ENCODE results near the gene ITIH5. TPM values are rescaled to one million over a fixed set of nuclear protein-coding genes. Genes with fewer than 3 reads are reported as not detected.

ITIH5 gene
- total and polyA plus RNA-seq, 2 of the 8 experiments (the other 6 are each of a cell fraction or from before 2014, with no cell fraction given): 5.8 to 7.6 TPM

DNA sequence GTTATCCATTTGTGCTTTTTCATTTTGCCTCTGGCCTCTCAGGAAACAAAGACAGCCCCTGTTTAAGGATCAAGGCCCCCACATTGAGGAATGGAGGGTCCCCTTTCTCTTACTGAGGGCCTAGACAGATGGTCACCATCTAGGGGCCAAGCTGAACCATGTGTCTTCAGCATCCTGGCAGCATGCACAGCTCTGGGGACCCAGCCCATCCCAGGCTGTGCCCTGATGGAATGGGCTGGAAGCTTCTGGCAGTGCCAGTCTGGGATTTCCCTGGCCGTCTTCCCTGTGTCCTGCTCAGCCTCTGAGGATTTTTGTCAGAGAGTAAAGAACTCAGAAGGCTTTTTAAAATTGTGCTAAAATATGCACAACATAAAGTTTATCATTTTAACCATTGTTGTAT lies 116.8 kb downstream of the ITIH5 start (continued):
- TF ChIP-seq CHD7 (IDR thresholded peaks at IDR 0.05; ENCODE audit: insufficient replicate concordance, low read length): no peak
- TF ChIP-seq TBP (IDR thresholded peaks at IDR 0.05; ENCODE audit: low read depth, low read length): no peak
- TF ChIP-seq EZH2 (IDR thresholded peaks at IDR 0.05; ENCODE audit: low read depth, low read length, severe bottlenecking): no peak
- no peak for TF ChIP-seq RAD21 (IDR thresholded peaks at IDR 0.05 in 1 of 2, conservative IDR thresholded peaks at IDR 0.05 in 1 of 2; ENCODE audit: low read depth in 2 of 2, low read length in 2 of 2)
- no peak for TF ChIP-seq MAX (IDR thresholded peaks at IDR 0.05)
- no peak for TF ChIP-seq KDM4A (IDR thresholded peaks at IDR 0.05; ENCODE audit: low read depth, low read length, severe bottlenecking)
- TF ChIP-seq JUND (IDR thresholded peaks at IDR 0.05; ENCODE audit: low read length): no peak
- TF ChIP-seq CHD1 (IDR thresholded peaks at IDR 0.05; ENCODE audit: low read depth, low read length): no peak
- no peak for TF ChIP-seq ATF2 (IDR thresholded peaks at IDR 0.05; ENCODE audit: low read length)

Data from H1 (cell line).